Liver (tissue), 3 donors: ENCODE data around the gene SIKE1.

Experiments used
- EGR1 ChIP-seq, 2 donors: IDR thresholded peaks; 2 replicates each; pipeline ENCODE4 v1.6.1; 2016 to 2018; ENCODE audit warnings: antibody characterized with exemption in 2 of 2, low read depth in 2 of 2
- FOXA1 ChIP-seq: IDR thresholded peaks from 2 replicates; pipeline ENCODE4 v1.6.1; 2016; ENCODE audit warnings: antibody characterized with exemption
- GABPA ChIP-seq, 2 donors: IDR thresholded peaks in 1 of 2; conservative IDR thresholded peaks in 1 of 2; 2 replicates each; pipeline ENCODE4 v1.6.1; 2016; ENCODE audit warnings: antibody characterized with exemption in 2 of 2, mild to moderate bottlenecking in 1 of 2, moderate library complexity in 1 of 2
- HNF4A ChIP-seq, 2 donors: conservative IDR thresholded peaks; 2 replicates each; pipeline ENCODE4 v1.6.1; 2016; ENCODE audit warnings: antibody characterized with exemption in 2 of 2, mild to moderate bottlenecking in 2 of 2
- JUND ChIP-seq, 2 donors: IDR thresholded peaks; 2 replicates each; pipeline ENCODE4 v1.6.1; 2016; ENCODE audit warnings: antibody characterized with exemption in 2 of 2
- NR2F2 ChIP-seq: IDR thresholded peaks from 2 replicates; pipeline ENCODE4 v1.6.1; 2016; ENCODE audit warnings: antibody characterized with exemption
- RAD21 ChIP-seq, 2 donors: IDR thresholded peaks; 2 replicates each; pipeline ENCODE4 v1.6.1; 2016; ENCODE audit warnings: antibody characterized with exemption in 2 of 2, mild to moderate bottlenecking in 2 of 2
- SP1 ChIP-seq: IDR thresholded peaks from 2 replicates; pipeline ENCODE4 v1.6.1; 2018; ENCODE audit warnings: antibody characterized with exemption, mild to moderate bottlenecking
- TAF1 ChIP-seq: conservative IDR thresholded peaks from 2 replicates; pipeline ENCODE4 v1.6.1; 2016; ENCODE audit warnings: antibody characterized with exemption, mild to moderate bottlenecking
- YY1 ChIP-seq: IDR thresholded peaks from 2 replicates; pipeline ENCODE4 v1.6.1; 2016; ENCODE audit warnings: antibody characterized with exemption, mild to moderate bottlenecking
- TF ChIP-seq, protein P1 (sequence below): fragments of 150-350 bp; IDR thresholded peaks from 2 replicates; pipeline ENCODE4 v1.5.1; 2017; ENCODE audit warnings: improper control_type of control experiment, low read depth, low read length; ENCODE audit not compliant: missing input control
- TF ChIP-seq, protein P2 (sequence below): IDR thresholded peaks from 2 replicates; pipeline ENCODE4 v1.6.1; 2016; ENCODE audit warnings: antibody characterized with exemption
- TF ChIP-seq, protein P3 (sequence below): IDR thresholded peaks from 2 replicates; pipeline ENCODE4 v1.6.1; 2016; ENCODE audit warnings: antibody characterized with exemption
- TF ChIP-seq, protein P4 (sequence below): IDR thresholded peaks from 2 replicates; pipeline ENCODE4 v1.6.1; 2016; ENCODE audit warnings: antibody characterized with exemption, mild to moderate bottlenecking
- donor health status: healthy.
- donor health status: healthy.

DNA sequence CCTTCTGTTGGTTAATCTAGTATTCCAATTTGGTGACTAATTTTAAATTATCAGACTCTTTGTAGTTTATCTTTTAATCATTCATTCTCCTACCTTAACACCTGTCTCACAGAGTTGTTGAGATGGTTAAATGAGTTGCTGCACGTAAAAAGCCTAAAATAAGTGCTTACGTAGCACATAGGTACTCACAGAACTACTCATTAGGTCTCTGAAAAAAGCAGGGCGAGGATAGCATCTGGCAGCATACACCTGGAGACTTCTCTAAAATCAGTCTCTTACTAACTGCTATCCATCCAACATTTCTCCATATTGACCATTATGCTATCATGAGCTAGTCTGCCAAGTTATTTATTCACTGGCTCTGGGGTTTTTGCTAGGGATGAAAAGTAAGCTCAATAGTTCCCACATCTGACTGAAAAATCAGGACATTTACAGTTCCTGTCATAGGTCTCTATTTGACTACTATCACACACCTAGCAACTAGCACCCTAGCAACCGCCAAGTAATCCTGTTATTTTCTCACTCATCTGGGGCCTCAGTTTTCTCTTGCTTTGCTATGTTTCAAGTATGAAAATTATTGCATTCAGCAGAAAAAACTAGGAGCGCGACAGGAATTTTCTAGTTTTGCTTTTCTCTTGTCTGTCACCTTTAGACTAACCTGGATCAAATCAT, 33.9 kb downstream of the SIKE1 start:
- TF ChIP-seq, protein P1, sequence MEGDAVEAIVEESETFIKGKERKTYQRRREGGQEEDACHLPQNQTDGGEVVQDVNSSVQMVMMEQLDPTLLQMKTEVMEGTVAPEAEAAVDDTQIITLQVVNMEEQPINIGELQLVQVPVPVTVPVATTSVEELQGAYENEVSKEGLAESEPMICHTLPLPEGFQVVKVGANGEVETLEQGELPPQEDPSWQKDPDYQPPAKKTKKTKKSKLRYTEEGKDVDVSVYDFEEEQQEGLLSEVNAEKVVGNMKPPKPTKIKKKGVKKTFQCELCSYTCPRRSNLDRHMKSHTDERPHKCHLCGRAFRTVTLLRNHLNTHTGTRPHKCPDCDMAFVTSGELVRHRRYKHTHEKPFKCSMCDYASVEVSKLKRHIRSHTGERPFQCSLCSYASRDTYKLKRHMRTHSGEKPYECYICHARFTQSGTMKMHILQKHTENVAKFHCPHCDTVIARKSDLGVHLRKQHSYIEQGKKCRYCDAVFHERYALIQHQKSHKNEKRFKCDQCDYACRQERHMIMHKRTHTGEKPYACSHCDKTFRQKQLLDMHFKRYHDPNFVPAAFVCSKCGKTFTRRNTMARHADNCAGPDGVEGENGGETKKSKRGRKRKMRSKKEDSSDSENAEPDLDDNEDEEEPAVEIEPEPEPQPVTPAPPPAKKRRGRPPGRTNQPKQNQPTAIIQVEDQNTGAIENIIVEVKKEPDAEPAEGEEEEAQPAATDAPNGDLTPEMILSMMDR, result no peak
- TF ChIP-seq GABPA (IDR thresholded peaks at IDR 0.05 in 1 of 2, conservative IDR thresholded peaks at IDR 0.05 in 1 of 2) (no peak), YY1 (no peak), TAF1 (no peak), EGR1 (IDR thresholded peaks at IDR 0.05; ENCODE audit: low read depth in 2 of 2) (no peak), RAD21 (IDR thresholded peaks at IDR 0.05) (no peak), FOXA1 (no peak), NR2F2 (no peak), JUND (IDR thresholded peaks at IDR 0.05) (no peak), SP1 (no peak), HNF4A (conservative IDR thresholded peaks at IDR 0.05) (no peak)
- TF ChIP-seq, protein P2, sequence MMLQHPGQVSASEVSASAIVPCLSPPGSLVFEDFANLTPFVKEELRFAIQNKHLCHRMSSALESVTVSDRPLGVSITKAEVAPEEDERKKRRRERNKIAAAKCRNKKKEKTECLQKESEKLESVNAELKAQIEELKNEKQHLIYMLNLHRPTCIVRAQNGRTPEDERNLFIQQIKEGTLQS, result no peak
- TF ChIP-seq, protein P3, sequence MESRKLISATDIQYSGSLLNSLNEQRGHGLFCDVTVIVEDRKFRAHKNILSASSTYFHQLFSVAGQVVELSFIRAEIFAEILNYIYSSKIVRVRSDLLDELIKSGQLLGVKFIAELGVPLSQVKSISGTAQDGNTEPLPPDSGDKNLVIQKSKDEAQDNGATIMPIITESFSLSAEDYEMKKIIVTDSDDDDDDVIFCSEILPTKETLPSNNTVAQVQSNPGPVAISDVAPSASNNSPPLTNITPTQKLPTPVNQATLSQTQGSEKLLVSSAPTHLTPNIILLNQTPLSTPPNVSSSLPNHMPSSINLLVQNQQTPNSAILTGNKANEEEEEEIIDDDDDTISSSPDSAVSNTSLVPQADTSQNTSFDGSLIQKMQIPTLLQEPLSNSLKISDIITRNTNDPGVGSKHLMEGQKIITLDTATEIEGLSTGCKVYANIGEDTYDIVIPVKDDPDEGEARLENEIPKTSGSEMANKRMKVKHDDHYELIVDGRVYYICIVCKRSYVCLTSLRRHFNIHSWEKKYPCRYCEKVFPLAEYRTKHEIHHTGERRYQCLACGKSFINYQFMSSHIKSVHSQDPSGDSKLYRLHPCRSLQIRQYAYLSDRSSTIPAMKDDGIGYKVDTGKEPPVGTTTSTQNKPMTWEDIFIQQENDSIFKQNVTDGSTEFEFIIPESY, result no peak
- TF ChIP-seq, protein P4, sequence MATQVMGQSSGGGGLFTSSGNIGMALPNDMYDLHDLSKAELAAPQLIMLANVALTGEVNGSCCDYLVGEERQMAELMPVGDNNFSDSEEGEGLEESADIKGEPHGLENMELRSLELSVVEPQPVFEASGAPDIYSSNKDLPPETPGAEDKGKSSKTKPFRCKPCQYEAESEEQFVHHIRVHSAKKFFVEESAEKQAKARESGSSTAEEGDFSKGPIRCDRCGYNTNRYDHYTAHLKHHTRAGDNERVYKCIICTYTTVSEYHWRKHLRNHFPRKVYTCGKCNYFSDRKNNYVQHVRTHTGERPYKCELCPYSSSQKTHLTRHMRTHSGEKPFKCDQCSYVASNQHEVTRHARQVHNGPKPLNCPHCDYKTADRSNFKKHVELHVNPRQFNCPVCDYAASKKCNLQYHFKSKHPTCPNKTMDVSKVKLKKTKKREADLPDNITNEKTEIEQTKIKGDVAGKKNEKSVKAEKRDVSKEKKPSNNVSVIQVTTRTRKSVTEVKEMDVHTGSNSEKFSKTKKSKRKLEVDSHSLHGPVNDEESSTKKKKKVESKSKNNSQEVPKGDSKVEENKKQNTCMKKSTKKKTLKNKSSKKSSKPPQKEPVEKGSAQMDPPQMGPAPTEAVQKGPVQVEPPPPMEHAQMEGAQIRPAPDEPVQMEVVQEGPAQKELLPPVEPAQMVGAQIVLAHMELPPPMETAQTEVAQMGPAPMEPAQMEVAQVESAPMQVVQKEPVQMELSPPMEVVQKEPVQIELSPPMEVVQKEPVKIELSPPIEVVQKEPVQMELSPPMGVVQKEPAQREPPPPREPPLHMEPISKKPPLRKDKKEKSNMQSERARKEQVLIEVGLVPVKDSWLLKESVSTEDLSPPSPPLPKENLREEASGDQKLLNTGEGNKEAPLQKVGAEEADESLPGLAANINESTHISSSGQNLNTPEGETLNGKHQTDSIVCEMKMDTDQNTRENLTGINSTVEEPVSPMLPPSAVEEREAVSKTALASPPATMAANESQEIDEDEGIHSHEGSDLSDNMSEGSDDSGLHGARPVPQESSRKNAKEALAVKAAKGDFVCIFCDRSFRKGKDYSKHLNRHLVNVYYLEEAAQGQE, result no peak
